ENCODE measurements around the gene RNU6-9. TPM values are rescaled to one million over a fixed set of nuclear protein-coding genes. Genes with fewer than 3 reads are reported as not detected.

RNU6-9 gene
- total RNA-seq, 1 donor from 2014 or later = not detected

- Histone ChIP-seq H3K36me3 (no peaks in the 10 kb centered on the region), H3K4me3 (peak overlapping the region; percentile 40 to 43), H3K27ac (no peak overlapping the region), H3K9me3 (no peaks in the 10 kb centered on the region), H3K27me3 (peaks cover 17% of the 10 kb centered on the region), H3K4me1 (peaks cover 12 to 37% of the 10 kb centered on the region in 2 donors)
- no peak for TF ChIP-seq CTCF (IDR thresholded peaks at IDR 0.05)
- no peak for DNase-seq (ENCODE audit: low spot score in 2 of 2)
- intact Hi-C loops (cut with DNase I) = loop anchor here (2.0 to 10.0 kb wide), 6 partner anchors 55 to 325 kb away; partner anchors contain the start of genes ATP5F1D and MIDN
Observed at GRCh38 chr19:920051-920864, 27.0 kb downstream of the RNU6-9 start.

- DNase-seq (ENCODE audit: low spot score in 2 of 2) = no peak
- Histone ChIP-seq H3K27ac (no peak overlapping the region), H3K9me3 (no peaks in the 10 kb centered on the region), H3K4me3 (peak overlapping the region; percentile 95 to 98), H3K4me1 (peaks cover 9 to 23% of the 10 kb centered on the region in 2 donors), H3K27me3 (no peaks in the 10 kb centered on the region), H3K36me3 (no peaks in the 10 kb centered on the region)
- no peak for TF ChIP-seq CTCF (IDR thresholded peaks at IDR 0.05)
- intact Hi-C loops (cut with DNase I) = loop anchor here (10.0 kb wide), 2 partner anchors 290 to 320 kb away; partner anchors contain the start of genes ATP5F1D and MIDN
Observed at GRCh38 chr19:924553-925086, 31.3 kb downstream of the RNU6-9 start.

- peak overlapping the region; percentile 95 to 98 for H3K4me3 ChIP-seq
- H3K27ac ChIP-seq = peak overlapping the region; percentile 59 to 71
- peak in 1 of 2 donors; percentile 71 for DNase-seq (ENCODE audit: low spot score in 2 of 2)
- no peaks in the 10 kb centered on the region for H3K27me3 ChIP-seq
- TF ChIP-seq CTCF (IDR thresholded peaks at IDR 0.05) = no peak
- intact Hi-C loops (cut with DNase I) = loop anchor here (10.0 kb wide), 2 partner anchors 290 to 320 kb away; partner anchors contain the start of genes ATP5F1D and MIDN
- peaks cover 6 to 20% of the 10 kb centered on the region in 2 donors for H3K4me1 ChIP-seq
- no peaks in the 10 kb centered on the region for H3K36me3 ChIP-seq
- H3K9me3 ChIP-seq = no peaks in the 10 kb centered on the region
Observed at GRCh38 chr19:925087-925525, 31.8 kb downstream of the RNU6-9 start.

GRCh38 chr19:925526-926322 lies 32.4 kb downstream of the RNU6-9 start, which contains the start of gene ARID3A:
Gene ARID3A, plus strand, starts transcription at chr19:926035. Its CDS starts 3,494 bp downstream, at chr19:929529.
- intact Hi-C loops (cut with DNase I) = loop anchor here (10.0 kb wide), 2 partner anchors 289 to 319 kb away; partner anchors contain the start of genes ATP5F1D and MIDN
- Histone ChIP-seq H3K9me3 (no peaks in the 10 kb centered on the region), H3K4me1 (peaks cover 5 to 16% of the 10 kb centered on the region in 2 donors), H3K4me3 (peak within 1 kb of the TSS; percentile 95 to 98), H3K36me3 (no peaks in the 10 kb centered on the region), H3K27me3 (no peaks in the 10 kb centered on the region), H3K27ac (peak within 1 kb of the TSS; percentile 59 to 71)
- DNase-seq (ENCODE audit: low spot score in 2 of 2) = peak in 1 of 2 donors; percentile 88
- TF ChIP-seq CTCF (IDR thresholded peaks at IDR 0.05) = no peak

- peak overlapping the region; percentile 42 to 59 for H3K27ac ChIP-seq
Observed at GRCh38 chr19:926323-926588, 33.0 kb downstream of the RNU6-9 start.

More at GRCh38 chr19:926323-926588, 33.0 kb downstream of the RNU6-9 start:
- Histone ChIP-seq H3K27me3 (no peaks in the 10 kb centered on the region), H3K4me1 (peaks cover 5 to 12% of the 10 kb centered on the region in 2 donors), H3K9me3 (no peaks in the 10 kb centered on the region), H3K36me3 (no peaks in the 10 kb centered on the region), H3K4me3 (peak overlapping the region; percentile 95 to 98)
- no peak for DNase-seq (ENCODE audit: low spot score in 2 of 2)
- intact Hi-C loops (cut with DNase I) = loop anchor here (10.0 kb wide), 2 partner anchors 289 to 319 kb away; partner anchors contain the start of genes ATP5F1D and MIDN
- no peak for TF ChIP-seq CTCF (IDR thresholded peaks at IDR 0.05)

All from ascending aorta (tissue), 2 donors.